Measurements from ENCODE around the gene ZBTB7C.

- no peak for TF ChIP-seq POLR2A (IDR thresholded peaks at IDR 0.05; ENCODE audit: low read depth, low read length)
- TF ChIP-seq POLR2AphosphoS5 (IDR thresholded peaks at IDR 0.05; ENCODE audit: low read depth, low read length), result no peak
- TF ChIP-seq POU2F2 (IDR thresholded peaks at IDR 0.05; ENCODE audit: low read depth, low read length), result no peak
These were observed 409.4 kb downstream of the ZBTB7C start for GRCh38 chr18:47999801-48000248.

Data from GM12891 (cell line).